HG03520 (cell line): ENCODE results near the gene DIO1.

ENCODE experiments used
- ATAC-seq: cut with Tn5 transposase; IDR thresholded peaks from one replicate; pipeline ENCODE4 v1.9.1; 2021; ENCODE audit warnings: mild to moderate bottlenecking, moderate library complexity; ENCODE audit not compliant: unreplicated experiment

The DIO1 gene

GRCh38 chr1:53938136-53938830 is 44.3 kb downstream of the DIO1 start:
- ATAC-seq, result no peak

- ATAC-seq, result no peak
Observed at GRCh38 chr1:53942127-53942957, 48.4 kb downstream of the DIO1 start.

GRCh38 chr1:53943090-53943489 is 49.1 kb downstream of the DIO1 start:
- no peak for ATAC-seq

DNA sequence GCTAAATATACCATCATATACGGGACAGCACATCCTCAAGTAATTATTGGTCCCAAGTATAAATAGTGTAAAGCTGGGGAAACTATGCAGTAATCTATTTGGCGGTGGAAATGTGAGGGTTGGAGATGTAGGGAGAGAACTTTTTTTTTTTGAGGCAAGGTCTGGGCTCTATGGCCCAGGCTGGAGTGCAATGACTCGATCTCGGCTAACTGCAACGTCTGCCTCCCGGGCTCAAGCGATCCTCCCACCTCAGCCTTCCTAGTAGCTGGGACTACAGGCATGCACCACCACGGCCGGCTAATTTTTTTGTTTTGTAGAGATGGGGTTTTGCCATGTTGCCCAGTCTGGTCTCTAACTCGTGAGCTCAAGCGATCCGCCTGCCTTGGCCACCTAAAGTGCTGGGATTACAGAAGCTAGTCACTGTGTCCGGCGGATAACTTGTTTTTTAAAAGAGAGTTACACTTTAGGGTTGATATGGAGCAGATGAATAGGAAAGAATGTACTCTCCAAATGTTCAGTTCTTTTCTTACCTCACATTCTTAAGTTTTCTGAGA is 49.6 kb downstream of the DIO1 start:
- no peak for ATAC-seq

DNA sequence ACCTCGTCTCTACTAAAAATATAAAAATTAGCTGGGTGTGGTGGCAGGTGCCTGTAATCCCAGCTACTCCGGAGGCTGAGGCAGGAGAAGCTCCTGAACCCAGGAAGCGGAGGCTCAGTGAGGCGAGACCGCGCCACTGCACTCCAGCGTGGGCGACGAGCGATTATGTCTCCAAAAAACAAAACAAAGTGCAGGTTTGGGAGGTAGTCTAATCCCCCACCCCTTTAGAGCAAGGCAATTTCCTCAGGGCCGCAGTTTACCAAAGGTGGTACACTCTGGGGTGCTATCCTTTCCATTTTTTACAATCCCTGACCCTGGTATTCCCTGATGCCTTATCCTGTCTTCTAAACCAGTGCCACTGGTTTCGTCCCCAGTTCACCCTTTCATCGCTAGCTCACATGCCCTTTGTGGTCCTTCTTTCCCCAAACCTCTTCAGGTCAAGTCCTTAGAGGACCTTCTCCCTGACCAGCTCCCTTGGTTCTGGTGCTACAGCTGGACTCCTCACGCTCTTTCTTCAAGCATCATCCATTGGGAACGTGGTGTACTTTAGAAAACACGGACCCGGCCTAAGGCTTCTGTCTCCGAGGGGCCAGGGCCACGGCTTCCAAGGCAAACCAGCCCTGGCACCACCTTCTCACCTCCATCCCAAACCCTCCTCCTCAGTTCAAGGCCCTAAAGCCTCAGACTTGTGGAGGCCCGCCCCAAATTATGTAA is 50.6 kb downstream of the DIO1 start:
- no peak for ATAC-seq

DNA sequence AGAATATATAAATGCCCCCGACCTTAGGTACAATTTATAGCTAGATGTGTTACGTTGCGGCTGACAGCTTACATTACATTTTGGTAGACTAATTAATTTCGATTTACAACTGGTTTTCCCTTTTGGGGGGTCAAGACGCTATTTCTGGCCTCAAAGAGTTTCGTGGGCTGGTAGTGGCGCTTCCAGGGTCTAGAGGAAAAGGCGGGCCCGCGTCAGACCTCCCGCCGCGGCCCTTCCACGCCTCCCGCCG is 51.1 kb downstream of the DIO1 start:
- no peak for ATAC-seq

GRCh38 chr1:53945433-53946251 is 51.7 kb downstream of the DIO1 start, which contains the start of gene IFT25:
IFT25 (minus strand) TSS chr1:53945699; CDS start chr1:53940082, 5,617 bp downstream.
- peak; percentile 58 for ATAC-seq

- ATAC-seq, result peak; percentile 63
Observed at GRCh38 chr1:53946252-53947171, 52.5 kb downstream of the DIO1 start, which contains the start of gene LRRC42. LRRC42 (plus strand) TSS chr1:53946350; CDS start chr1:53952000, 5,650 bp downstream.

DNA sequence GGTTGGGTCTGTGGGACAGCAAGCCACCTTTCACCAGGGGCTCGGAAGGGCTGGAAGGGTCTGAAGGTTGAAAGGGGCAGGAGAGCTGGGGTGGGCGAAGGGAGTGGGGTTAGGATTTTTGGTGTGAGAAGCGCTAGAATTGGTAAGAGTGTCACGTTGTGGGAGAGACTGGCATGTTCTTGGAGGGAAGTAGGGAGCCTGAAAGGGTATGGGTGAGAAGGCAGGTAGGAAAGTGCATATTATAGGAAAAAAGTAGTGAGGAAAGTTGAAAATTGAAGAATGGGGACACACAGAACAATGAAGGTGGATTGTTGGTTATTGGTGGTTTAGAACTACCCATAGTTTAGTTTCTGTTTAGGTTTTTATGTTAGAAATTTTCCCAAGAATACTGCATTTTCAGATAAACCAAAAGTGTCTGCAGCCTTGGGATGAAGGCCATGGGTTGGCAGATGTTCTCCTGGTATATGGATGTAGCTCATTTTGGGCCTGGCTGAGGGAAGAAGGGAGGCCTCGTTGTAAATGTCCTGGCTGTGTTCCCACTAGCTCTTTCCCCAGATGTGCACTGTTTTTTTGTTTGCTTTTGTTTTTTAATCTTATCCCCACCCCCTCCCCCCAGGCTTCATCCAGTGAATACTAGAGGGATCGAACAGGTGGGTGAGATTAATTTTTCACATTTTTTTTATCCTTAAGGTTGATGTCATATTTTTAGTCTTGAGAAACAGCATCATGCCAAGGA is 53.4 kb downstream of the DIO1 start:
- ATAC-seq, result no peak

DNA sequence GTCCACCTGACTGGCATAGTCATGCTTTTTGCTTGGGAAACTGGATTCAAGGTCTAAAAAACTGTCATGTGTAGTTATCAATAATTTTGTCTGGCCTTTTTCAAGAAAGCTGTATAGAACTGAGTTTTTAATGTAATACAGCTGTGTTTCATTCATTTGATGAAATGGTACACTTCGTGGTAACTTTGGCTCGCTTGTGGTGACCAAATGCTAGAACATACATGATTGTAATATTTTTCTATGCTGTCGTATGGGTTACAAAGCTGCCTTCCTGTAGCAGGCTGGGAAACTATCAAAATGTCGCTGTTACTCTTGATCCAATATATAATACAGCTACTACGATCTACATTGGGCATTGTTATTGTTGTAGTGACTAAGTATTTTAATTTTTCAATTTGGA is 54.3 kb downstream of the DIO1 start:
- no peak for ATAC-seq

GRCh38 chr1:53949023-53949990 is 55.3 kb downstream of the DIO1 start:
- no peak for ATAC-seq

- ATAC-seq, result no peak
Observed at GRCh38 chr1:53951697-53952096, 57.7 kb downstream of the DIO1 start.

- no peak for ATAC-seq
Observed at GRCh38 chr1:53954128-53954527, 60.1 kb downstream of the DIO1 start.

- no peak for ATAC-seq
Observed at GRCh38 chr1:53956308-53957168, 62.6 kb downstream of the DIO1 start.

- ATAC-seq, result no peak
Observed at GRCh38 chr1:53957194-53957818, 63.3 kb downstream of the DIO1 start.

GRCh38 chr1:53959664-53960250 is 65.8 kb downstream of the DIO1 start:
- no peak for ATAC-seq
